ENCODE results near the gene NTSR1.

GRCh38 chr20:62728028-62728780 lies 19.6 kb downstream of the NTSR1 start:
- TF ChIP-seq, protein P1, sequence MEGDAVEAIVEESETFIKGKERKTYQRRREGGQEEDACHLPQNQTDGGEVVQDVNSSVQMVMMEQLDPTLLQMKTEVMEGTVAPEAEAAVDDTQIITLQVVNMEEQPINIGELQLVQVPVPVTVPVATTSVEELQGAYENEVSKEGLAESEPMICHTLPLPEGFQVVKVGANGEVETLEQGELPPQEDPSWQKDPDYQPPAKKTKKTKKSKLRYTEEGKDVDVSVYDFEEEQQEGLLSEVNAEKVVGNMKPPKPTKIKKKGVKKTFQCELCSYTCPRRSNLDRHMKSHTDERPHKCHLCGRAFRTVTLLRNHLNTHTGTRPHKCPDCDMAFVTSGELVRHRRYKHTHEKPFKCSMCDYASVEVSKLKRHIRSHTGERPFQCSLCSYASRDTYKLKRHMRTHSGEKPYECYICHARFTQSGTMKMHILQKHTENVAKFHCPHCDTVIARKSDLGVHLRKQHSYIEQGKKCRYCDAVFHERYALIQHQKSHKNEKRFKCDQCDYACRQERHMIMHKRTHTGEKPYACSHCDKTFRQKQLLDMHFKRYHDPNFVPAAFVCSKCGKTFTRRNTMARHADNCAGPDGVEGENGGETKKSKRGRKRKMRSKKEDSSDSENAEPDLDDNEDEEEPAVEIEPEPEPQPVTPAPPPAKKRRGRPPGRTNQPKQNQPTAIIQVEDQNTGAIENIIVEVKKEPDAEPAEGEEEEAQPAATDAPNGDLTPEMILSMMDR (IDR thresholded peaks at IDR 0.05) = no peak
- no peak for TF ChIP-seq POLR2A (IDR thresholded peaks at IDR 0.05)

Data from right lobe of liver (tissue), 4 donors.